Stimulated activated CD4-positive, alpha-beta T cell treated with anti-CD3 and anti-CD28 coated beads, Interleukin-2, amount 100 ng/mL, for 4 hours (primary cell): ENCODE data around the gene RAPH1.
"Not testable (repeated sequence)": the region's sequence is repeated elsewhere in the genome, so short reads cannot be mapped to it uniquely, and the experiment has no call there.

ENCODE experiments used
- DNase-seq: peaks from one replicate; pipeline ENCODE4 v3.0.0-alpha.2; 2020; ENCODE audit warnings: low read depth

Gene RAPH1

GRCh38 chr2:203544402-203544801, 9.3 kb upstream of the RAPH1 start:
- DNase-seq, result no peak

GRCh38 chr2:203543898-203544328, 8.8 kb upstream of the RAPH1 start:
- DNase-seq, result no peak

- not testable (repeated sequence) for DNase-seq
Measured at GRCh38 chr2:203540598-203540997, 5.5 kb upstream of the RAPH1 start.

GRCh38 chr2:203538237-203538636, 3.1 kb upstream of the RAPH1 start:
- not testable (repeated sequence) for DNase-seq

GRCh38 chr2:203536586-203536951, 1.5 kb upstream of the RAPH1 start:
- DNase-seq, result not testable (repeated sequence)

GRCh38 chr2:203535784-203536585, 884 bp upstream of the RAPH1 start:
- no peak for DNase-seq

- DNase-seq, result no peak
Measured at GRCh38 chr2:203534621-203535077, 452 bp downstream of the RAPH1 start.

- DNase-seq, result no peak
Measured at GRCh38 chr2:203533676-203534591, 1.2 kb downstream of the RAPH1 start.

- no peak for DNase-seq
Measured at GRCh38 chr2:203532957-203533658, 2.0 kb downstream of the RAPH1 start.

GRCh38 chr2:203527719-203528118, 7.4 kb downstream of the RAPH1 start:
- DNase-seq, result no peak

GRCh38 chr2:203513268-203513667, 21.8 kb downstream of the RAPH1 start:
- not testable (repeated sequence) for DNase-seq

- DNase-seq, result no peak
Measured at GRCh38 chr2:203510941-203511305, 24.2 kb downstream of the RAPH1 start.

GRCh38 chr2:203510256-203510940, 24.7 kb downstream of the RAPH1 start:
- DNase-seq, result no peak

- not testable (repeated sequence) for DNase-seq
Measured at GRCh38 chr2:203503460-203503859, 31.6 kb downstream of the RAPH1 start.

GRCh38 chr2:203501873-203502272, 33.2 kb downstream of the RAPH1 start:
- no peak for DNase-seq

- no peak for DNase-seq
Measured at GRCh38 chr2:203500951-203501350, 34.1 kb downstream of the RAPH1 start.

GRCh38 chr2:203500297-203500696, 34.8 kb downstream of the RAPH1 start:
- no peak for DNase-seq

- no peak for DNase-seq
Measured at GRCh38 chr2:203498161-203498560, 36.9 kb downstream of the RAPH1 start.

- DNase-seq, result no peak
Measured at GRCh38 chr2:203492965-203493364, 42.1 kb downstream of the RAPH1 start.

GRCh38 chr2:203490391-203490790, 44.7 kb downstream of the RAPH1 start:
- no peak for DNase-seq

GRCh38 chr2:203489531-203489930, 45.6 kb downstream of the RAPH1 start:
- no peak for DNase-seq
